ENCODE results near the gene FBXL5.
A peak's percentile ranks its signal among the peaks of the same experiment; 100 is the strongest.

FBXL5 gene

GRCh38 chr4:15655223-15656037 lies at the start of gene FBXL5:
Gene FBXL5 (minus strand): TSS chr4:15655357. CDS start chr4:15655287, 70 bp downstream.
- DNase-seq (ENCODE audit: low spot score) (peak; percentile 62), FAIRE-seq (no peak)

- FAIRE-seq, result no peak
- DNase-seq (ENCODE audit: low spot score), result no peak
Measured at GRCh38 chr4:15704129-15704528, 49.0 kb upstream of the FBXL5 start.

- DNase-seq (ENCODE audit: low spot score) (no peak), FAIRE-seq (no peak)
Measured at GRCh38 chr4:15703439-15703838, 48.3 kb upstream of the FBXL5 start.

- DNase-seq (ENCODE audit: low spot score) (no peak), FAIRE-seq (no peak)
Measured at GRCh38 chr4:15702941-15703403, 47.8 kb upstream of the FBXL5 start, which contains the start of gene BST1. Gene BST1 (plus strand): TSS chr4:15703065. CDS start chr4:15703145, 80 bp downstream.

GRCh38 chr4:15696866-15697265 lies 41.7 kb upstream of the FBXL5 start:
- DNase-seq (ENCODE audit: low spot score), result no peak
- FAIRE-seq, result no peak

GRCh38 chr4:15695729-15696128 lies 40.6 kb upstream of the FBXL5 start:
- FAIRE-seq (no peak), DNase-seq (ENCODE audit: low spot score) (no peak)

GRCh38 chr4:15695240-15695699 lies 40.1 kb upstream of the FBXL5 start:
- DNase-seq (ENCODE audit: low spot score) (peak; percentile 99), FAIRE-seq (peak; percentile 99)

GRCh38 chr4:15694431-15694830 lies 39.3 kb upstream of the FBXL5 start:
- DNase-seq (ENCODE audit: low spot score) (no peak), FAIRE-seq (peak; percentile 10)

GRCh38 chr4:15692602-15693001 lies 37.4 kb upstream of the FBXL5 start:
- DNase-seq (ENCODE audit: low spot score) (no peak), FAIRE-seq (no peak)

- FAIRE-seq (no peak), DNase-seq (ENCODE audit: low spot score) (peak; percentile 37)
Measured at GRCh38 chr4:15691346-15692135, 36.4 kb upstream of the FBXL5 start.

GRCh38 chr4:15690020-15690809 lies 35.1 kb upstream of the FBXL5 start:
- peak; percentile 96 for FAIRE-seq

GRCh38 chr4:15689540-15689939 lies 34.4 kb upstream of the FBXL5 start:
- FAIRE-seq (no peak), DNase-seq (ENCODE audit: low spot score) (no peak)

More at GRCh38 chr4:15690020-15690809, 35.1 kb upstream of the FBXL5 start:
- DNase-seq (ENCODE audit: low spot score), result peak; percentile 89

GRCh38 chr4:15688051-15688450 lies 32.9 kb upstream of the FBXL5 start:
- FAIRE-seq, result no peak

GRCh38 chr4:15684498-15684897 lies 29.3 kb upstream of the FBXL5 start:
- no peak for DNase-seq (ENCODE audit: low spot score)
- FAIRE-seq, result no peak

More at GRCh38 chr4:15688051-15688450, 32.9 kb upstream of the FBXL5 start:
- no peak for DNase-seq (ENCODE audit: low spot score)

- DNase-seq (ENCODE audit: low spot score) (no peak), FAIRE-seq (no peak)
Measured at GRCh38 chr4:15683143-15683495, 28.0 kb upstream of the FBXL5 start.

GRCh38 chr4:15682242-15683142 lies 27.3 kb upstream of the FBXL5 start:
- DNase-seq (ENCODE audit: low spot score), result peak; percentile 26
- peak; percentile 7 for FAIRE-seq

- FAIRE-seq (peak; percentile 91), DNase-seq (ENCODE audit: low spot score) (peak; percentile 99)
Measured at GRCh38 chr4:15681372-15682241, 26.4 kb upstream of the FBXL5 start, which contains the start of gene FAM200B. Gene FAM200B (plus strand): TSS chr4:15681827. CDS start chr4:15686978, 5,151 bp downstream.

GRCh38 chr4:15681067-15681371 lies 25.9 kb upstream of the FBXL5 start:
- no peak for FAIRE-seq

GRCh38 chr4:15677507-15677988 lies 22.4 kb upstream of the FBXL5 start:
- DNase-seq (ENCODE audit: low spot score), result peak; percentile 89
- peak; percentile 93 for FAIRE-seq

More at GRCh38 chr4:15681067-15681371, 25.9 kb upstream of the FBXL5 start:
- DNase-seq (ENCODE audit: low spot score), result no peak

Data from RCC 7860 (cell line).